PC-9 (cell line): ENCODE results near the gene AKAP13.

ENCODE experiments used
- CTCF ChIP-seq: fragments of 200-600 bp; sonication (generic); conservative IDR thresholded peaks from 2 replicates; pipeline ENCODE4 v1.6.1; 2017; ENCODE audit warnings: mixed run types, antibody characterized with exemption, mild to moderate bottlenecking, moderate library complexity
- EZH2 ChIP-seq: fragments of 200-600 bp; sonication (generic); IDR thresholded peaks from 2 replicates; pipeline ENCODE4 v1.8.0; 2017; ENCODE audit warnings: antibody characterized with exemption, low read depth

- no peak for TF ChIP-seq CTCF
- no peak for TF ChIP-seq EZH2
Measured at GRCh38 chr15:85600001-85600400, 219.6 kb downstream of the AKAP13 start.
